NCI-H460 (cell line): ENCODE measurements around the gene TMEM131. TPM values are rescaled to one million over a fixed set of nuclear protein-coding genes. Genes with fewer than 3 reads are reported as not detected.
A peak's percentile ranks its signal among the peaks of the same experiment; 100 is the strongest.

Experiments used
- DNase-seq: peaks from one replicate; pipeline ENCODE4 v3.0.0-alpha.2; 2016; ENCODE audit warnings: low read depth; ENCODE audit errors: extremely low read depth
- total RNA-seq: library from RNA; depleted of rRNA; stranded (reverse); fragments of >200 nt; shearing (Covaris generic); gene quantifications from 2 replicates; pipeline ENCODE4 v1.2.3, GENCODE V29; 2014

The TMEM131 gene
- total RNA-seq, 1 experiment from 2014 or later, result 23.9 TPM

GRCh38 chr2:98020992-98021713 is 25.4 kb upstream of the TMEM131 start:
- DNase-seq, result no peak

GRCh38 chr2:98020516-98020915 is 24.8 kb upstream of the TMEM131 start:
- DNase-seq, result no peak

- DNase-seq, result no peak
Measured at GRCh38 chr2:98016908-98017670, 21.3 kb upstream of the TMEM131 start.

- DNase-seq, result no peak
Measured at GRCh38 chr2:98015671-98016070, 19.9 kb upstream of the TMEM131 start.

- DNase-seq, result no peak
Measured at GRCh38 chr2:98014379-98014778, 18.6 kb upstream of the TMEM131 start.

GRCh38 chr2:98013407-98014042 is 17.8 kb upstream of the TMEM131 start:
- DNase-seq, result no peak

GRCh38 chr2:98012561-98012991 is 16.8 kb upstream of the TMEM131 start:
- DNase-seq, result no peak

GRCh38 chr2:98009887-98010760 is 14.4 kb upstream of the TMEM131 start:
- no peak for DNase-seq

GRCh38 chr2:98008415-98008814 is 12.7 kb upstream of the TMEM131 start:
- DNase-seq, result no peak

- DNase-seq, result no peak
Measured at GRCh38 chr2:98006378-98006777, 10.6 kb upstream of the TMEM131 start.

- DNase-seq, result no peak
Measured at GRCh38 chr2:98004613-98005012, 8.9 kb upstream of the TMEM131 start.

- DNase-seq, result no peak
Measured at GRCh38 chr2:98004047-98004446, 8.3 kb upstream of the TMEM131 start.

- no peak for DNase-seq
Measured at GRCh38 chr2:97999536-97999935, 3.8 kb upstream of the TMEM131 start.

GRCh38 chr2:97998431-97999005 is 2.8 kb upstream of the TMEM131 start:
- DNase-seq, result no peak

- no peak for DNase-seq
Measured at GRCh38 chr2:97997784-97998392, 2.1 kb upstream of the TMEM131 start.

- no peak for DNase-seq
Measured at GRCh38 chr2:97996679-97997078, 931 bp upstream of the TMEM131 start.

GRCh38 chr2:97995026-97995733 is 568 bp downstream of the TMEM131 start:
- DNase-seq, result peak; percentile 22

- no peak for DNase-seq
Measured at GRCh38 chr2:97994476-97994875, 1.3 kb downstream of the TMEM131 start.

GRCh38 chr2:97993926-97994325 is 1.8 kb downstream of the TMEM131 start:
- no peak for DNase-seq
